ENCODE measurements around the gene TTLL7.

Gene TTLL7

GRCh38 chr1:83998498-83999315 is at the start of gene TTLL7:
TSS of gene TTLL7 (minus strand) at chr1:83999132. CDS start at chr1:83952211, 46,921 bp downstream.
- DNase-seq (ENCODE audit: low spot score) = peak; percentile 91

GRCh38 chr1:84042461-84042860 is 43.5 kb upstream of the TTLL7 start:
- no peak for DNase-seq (ENCODE audit: low spot score)

- DNase-seq (ENCODE audit: low spot score) = no peak
These were observed 39.1 kb upstream of the TTLL7 start for GRCh38 chr1:84037758-84038611.

DNA sequence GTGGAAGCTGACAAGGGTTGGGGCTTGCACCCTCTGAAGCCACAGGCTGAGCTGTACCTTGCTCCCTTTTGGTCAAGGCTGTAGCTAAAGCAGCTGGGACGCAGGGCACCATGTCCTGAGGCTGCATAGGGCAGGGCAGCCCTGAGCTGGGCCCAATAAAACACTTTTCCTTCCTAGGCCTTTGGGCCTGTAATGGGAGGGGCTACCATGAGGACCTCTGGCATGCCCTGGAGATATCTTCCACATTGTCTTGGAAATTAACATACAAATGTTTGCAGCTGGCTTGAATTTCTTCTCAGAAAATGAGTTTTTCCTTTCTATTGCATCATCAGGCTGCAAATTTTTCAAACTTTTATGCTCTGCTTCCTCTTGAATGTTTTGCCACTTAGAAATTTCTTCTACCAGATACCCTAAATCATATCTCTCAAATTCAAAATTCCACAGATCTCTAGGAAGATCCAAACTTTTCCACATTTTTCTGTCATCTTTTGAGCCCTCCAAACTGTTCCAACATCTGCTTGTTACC is 32.9 kb upstream of the TTLL7 start:
- no peak for DNase-seq (ENCODE audit: low spot score)

DNA sequence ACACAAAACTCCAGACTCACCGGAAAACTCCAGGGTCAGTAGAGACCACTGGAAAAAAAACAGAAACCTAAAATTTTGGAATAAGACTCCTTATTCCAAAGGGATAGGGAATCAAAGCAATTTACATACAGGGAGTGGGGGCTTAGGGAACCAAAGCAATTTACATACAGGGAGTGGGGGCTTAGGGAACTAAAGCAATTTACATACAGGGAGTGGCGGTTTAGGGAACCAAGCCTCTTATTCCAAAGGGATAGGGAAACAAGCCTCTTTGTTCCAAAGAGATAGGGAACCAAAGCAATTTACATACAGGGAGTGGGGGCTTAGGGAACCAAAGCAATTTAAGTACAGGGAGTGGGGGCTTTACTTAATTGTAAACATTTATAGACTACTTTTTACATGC is 28.4 kb upstream of the TTLL7 start:
- DNase-seq (ENCODE audit: low spot score) = no peak

DNA sequence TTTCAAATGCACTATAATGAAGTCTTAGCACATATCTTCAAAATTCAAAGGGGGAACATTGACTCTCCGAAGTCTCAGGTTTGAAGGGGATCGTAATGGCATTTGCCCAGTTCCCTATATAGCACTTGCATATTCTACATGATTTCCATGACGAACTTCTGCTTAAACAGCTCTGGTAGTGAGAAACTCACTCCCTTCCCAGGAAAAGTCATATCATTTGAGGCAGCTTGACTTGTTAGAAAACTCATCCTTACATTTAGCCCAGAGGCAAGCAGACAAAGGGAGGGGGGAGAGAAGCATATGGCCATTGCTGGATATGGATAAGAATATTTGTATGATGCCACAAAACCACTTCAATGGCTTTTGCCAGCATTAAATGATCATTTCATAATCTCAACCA is 27.0 kb upstream of the TTLL7 start:
- no peak for DNase-seq (ENCODE audit: low spot score)

GRCh38 chr1:84021822-84022221 is 22.9 kb upstream of the TTLL7 start:
- DNase-seq (ENCODE audit: low spot score) = no peak

DNA sequence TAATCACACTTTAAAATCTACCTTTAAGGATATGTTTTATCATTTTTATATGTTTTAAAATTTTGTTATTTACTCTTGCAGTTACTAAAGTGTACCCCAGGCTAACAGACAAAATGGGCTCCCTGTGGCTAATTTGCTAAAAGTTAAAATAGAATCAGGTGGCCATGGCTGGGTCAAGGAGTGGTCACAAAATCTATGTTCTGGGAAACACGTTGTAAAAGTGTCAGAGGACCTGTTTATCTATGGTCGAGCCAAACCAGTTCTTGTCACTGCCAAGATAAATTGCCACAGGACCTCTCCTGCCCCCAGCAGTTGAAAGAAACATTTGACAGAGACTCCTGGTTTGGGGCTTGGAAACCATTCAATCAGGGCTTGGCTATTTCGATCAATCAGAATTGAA is 21.2 kb upstream of the TTLL7 start:
- no peak for DNase-seq (ENCODE audit: low spot score)

DNA sequence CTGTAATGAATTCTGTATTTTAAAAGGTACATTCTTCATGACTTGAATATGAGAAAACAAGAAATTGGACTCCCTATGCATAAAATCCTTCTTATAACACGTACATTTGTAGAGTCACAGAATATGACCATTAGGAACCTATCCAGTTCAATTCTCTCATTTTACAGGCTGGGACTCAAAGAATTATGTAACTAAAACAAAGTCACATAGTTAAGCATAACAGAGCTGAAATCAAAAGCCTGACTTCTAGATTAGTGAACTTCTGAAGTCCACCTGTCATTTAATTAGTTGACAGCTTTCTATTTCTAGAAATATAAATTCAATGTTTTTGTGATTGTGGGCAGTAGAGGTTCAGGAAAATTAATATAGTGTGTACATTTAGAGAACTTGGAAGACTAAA is 20.3 kb upstream of the TTLL7 start:
- no peak for DNase-seq (ENCODE audit: low spot score)

DNA sequence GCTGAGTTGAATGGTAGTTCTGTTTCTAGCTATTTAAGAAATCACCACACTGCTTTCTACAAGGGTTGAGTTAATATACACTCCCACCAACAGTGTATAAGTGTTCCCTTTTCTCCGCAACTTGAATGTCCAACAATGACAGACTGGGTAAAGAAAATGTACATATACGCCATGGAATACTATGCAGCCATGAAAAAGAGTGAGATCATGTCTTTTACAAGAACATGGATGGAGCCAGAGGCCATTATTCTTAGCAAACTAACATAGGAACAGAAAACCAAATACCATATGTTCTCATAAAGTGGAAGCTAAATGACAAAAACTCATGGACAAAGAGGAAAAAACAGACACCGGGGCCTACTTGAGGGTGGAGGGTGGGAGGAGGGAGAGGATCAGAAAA is 14.8 kb upstream of the TTLL7 start:
- no peak for DNase-seq (ENCODE audit: low spot score)

- no peak for DNase-seq (ENCODE audit: low spot score)
These were observed 13.1 kb upstream of the TTLL7 start for GRCh38 chr1:84012018-84012417.

- DNase-seq (ENCODE audit: low spot score) = no peak
These were observed 11.2 kb upstream of the TTLL7 start for GRCh38 chr1:84010136-84010535.

DNA sequence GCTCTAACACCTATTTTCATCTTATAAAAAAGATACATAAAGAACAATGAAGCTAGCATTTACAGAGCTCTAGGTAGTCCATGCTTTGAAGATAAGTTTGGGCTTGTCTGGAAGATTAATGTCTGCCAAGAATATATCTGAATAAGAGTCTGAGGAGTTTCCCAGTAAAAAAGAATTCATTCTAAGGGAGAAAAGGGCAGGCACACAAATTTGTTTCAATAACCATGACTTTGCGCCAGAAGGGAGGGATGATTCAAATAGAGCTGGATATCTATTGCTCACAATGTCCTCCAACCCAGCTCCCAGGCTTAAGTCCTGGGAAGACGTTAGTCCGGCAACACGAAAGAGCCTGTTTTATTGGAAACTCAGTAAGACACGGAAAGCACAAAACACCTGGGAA is 9.7 kb upstream of the TTLL7 start:
- no peak for DNase-seq (ENCODE audit: low spot score)

- no peak for DNase-seq (ENCODE audit: low spot score)
These were observed 7.7 kb upstream of the TTLL7 start for GRCh38 chr1:84006591-84006990.

DNA sequence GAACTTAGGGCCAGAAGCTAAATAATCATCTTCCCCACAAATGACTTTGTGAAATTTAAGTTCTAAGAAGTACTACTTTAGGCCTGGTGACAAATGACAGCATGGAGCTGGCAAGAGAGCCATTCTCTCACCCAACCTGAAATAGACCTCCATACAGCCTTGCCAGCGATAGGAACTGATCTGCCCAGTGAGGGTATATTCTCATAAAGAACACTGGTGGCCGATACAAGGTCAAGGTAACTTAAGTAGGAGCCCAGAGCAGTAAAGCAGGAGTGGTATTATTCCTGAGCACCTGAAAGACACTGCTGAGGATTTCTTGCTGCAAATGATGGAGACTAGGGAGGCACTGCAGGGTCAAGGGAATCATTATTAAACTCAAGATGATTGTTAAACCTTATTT is 2.6 kb upstream of the TTLL7 start:
- no peak for DNase-seq (ENCODE audit: low spot score)

- no peak for DNase-seq (ENCODE audit: low spot score)
These were observed 2.1 kb upstream of the TTLL7 start for GRCh38 chr1:84000954-84001495.

GRCh38 chr1:84000196-84000885 is 1.4 kb upstream of the TTLL7 start:
- no peak for DNase-seq (ENCODE audit: low spot score)

GRCh38 chr1:83999316-83999819 is 436 bp upstream of the TTLL7 start:
- DNase-seq (ENCODE audit: low spot score) = peak; percentile 91

DNA sequence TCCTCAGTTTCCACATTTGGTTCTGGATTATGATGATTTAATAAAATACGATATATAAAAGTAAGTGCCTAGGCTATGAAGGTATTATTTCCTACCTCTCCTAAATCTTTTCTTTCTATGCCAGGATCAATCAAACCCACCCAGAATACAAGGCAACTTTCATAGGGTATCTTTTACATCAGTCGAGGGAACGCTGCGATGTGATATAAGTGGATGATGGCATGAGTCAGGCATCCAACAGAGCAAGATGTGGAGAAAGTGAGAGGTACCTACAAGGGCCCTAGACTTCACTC is 781 bp downstream of the TTLL7 start:
- DNase-seq (ENCODE audit: low spot score) = no peak

DNA sequence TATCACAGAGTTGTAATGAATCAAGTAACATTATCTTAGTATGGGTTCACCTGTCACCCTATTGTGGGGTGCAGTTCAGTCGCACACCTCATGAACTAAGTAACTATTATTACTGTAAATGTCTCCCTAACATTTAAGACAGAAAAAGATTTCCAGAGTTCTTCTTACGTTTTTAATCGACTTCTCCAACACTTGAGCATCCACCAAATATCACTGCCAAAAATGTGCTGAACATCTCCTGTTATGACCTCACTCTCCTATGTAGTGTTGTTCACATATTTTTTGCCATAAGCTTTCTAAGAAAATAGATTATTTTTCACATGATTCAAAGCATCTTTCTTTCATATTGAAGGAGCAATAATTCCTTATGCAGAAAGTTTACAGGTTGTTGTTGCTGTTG is 1.3 kb downstream of the TTLL7 start:
- DNase-seq (ENCODE audit: low spot score) = no peak

DNA sequence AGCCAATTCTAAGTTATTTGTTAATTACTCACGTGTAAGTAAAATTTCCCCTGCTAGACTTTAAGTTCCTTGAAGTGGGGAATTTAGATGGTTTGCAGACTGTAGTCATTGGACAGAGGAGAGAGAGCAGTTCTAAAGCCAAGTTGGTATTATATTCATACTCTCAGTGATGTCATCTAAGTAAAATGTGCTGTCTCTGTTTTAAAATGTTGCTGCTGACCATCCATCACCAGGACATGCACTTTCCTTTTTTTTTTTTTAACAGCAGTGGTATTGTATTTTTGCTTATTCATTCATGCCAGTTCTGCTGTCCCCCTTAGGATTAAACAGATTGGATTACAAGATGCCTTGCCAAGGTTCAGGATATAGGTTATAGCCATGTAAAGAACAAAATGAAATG is 2.3 kb downstream of the TTLL7 start:
- peak; percentile 43 for DNase-seq (ENCODE audit: low spot score)

DNA sequence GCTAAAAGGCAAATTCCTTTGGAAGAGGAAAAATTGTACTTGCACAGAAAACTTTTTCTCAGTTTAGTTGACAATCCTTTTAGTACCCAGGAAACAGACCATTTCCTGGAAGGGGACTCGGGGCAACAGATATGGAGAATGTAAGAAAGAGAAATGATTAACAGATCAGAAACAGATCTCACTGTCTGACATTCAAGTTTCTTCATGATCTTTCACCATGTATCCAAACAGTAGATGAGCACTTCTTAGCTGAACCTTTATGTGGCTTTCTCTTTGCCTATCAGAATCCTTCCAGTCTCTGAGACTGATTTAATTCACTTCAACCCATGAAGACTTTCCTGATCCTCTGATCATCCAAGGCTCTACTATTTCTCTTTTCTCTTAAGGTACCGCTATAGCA is 2.7 kb downstream of the TTLL7 start:
- DNase-seq (ENCODE audit: low spot score) = no peak
